HCT116 (cell line): ENCODE data around the gene SPACA4.

Experiments
- CTCF ChIP-seq, 3 experiments: fragments of 200-600 bp in 1 of 3; sonication (generic) in 1 of 3; IDR thresholded peaks in 2 of 3; conservative IDR thresholded peaks in 1 of 3; 2 replicates each; pipeline ENCODE4 v1.5.1; 2012 to 2017; ENCODE audit warnings: low read depth in 2 of 3, low read length in 2 of 3, antibody characterized with exemption in 1 of 3, borderline replicate concordance in 1 of 3, control low read depth in 1 of 3, mild to moderate bottlenecking in 1 of 3, mixed read lengths in 1 of 3, mixed run types in 1 of 3, moderate library complexity in 1 of 3; ENCODE audit not compliant: insufficient read depth in 1 of 3
- JUND ChIP-seq: IDR thresholded peaks from 2 replicates; pipeline ENCODE4 v1.6.1; 2012
- POLR2AphosphoS5 ChIP-seq: IDR thresholded peaks from 2 replicates; pipeline ENCODE4 v1.6.1; 2011; ENCODE audit warnings: mild to moderate bottlenecking, low read depth, low read length, moderate library complexity
- SRF ChIP-seq: IDR thresholded peaks from 2 replicates; pipeline ENCODE4 v1.6.1; 2012; ENCODE audit warnings: low read depth
- ZFX ChIP-seq: fragments of 450-650 bp; IDR thresholded peaks from 2 replicates; pipeline ENCODE4 v1.6.1; 2017
- ZNF274 ChIP-seq: fragments of 200-500 bp; sonication (Bioruptor generic); IDR thresholded peaks from 2 replicates; pipeline ENCODE4 v1.6.1; 2014; ENCODE audit warnings: mild to moderate bottlenecking, low read depth, low read length, inconsistent platforms

DNA sequence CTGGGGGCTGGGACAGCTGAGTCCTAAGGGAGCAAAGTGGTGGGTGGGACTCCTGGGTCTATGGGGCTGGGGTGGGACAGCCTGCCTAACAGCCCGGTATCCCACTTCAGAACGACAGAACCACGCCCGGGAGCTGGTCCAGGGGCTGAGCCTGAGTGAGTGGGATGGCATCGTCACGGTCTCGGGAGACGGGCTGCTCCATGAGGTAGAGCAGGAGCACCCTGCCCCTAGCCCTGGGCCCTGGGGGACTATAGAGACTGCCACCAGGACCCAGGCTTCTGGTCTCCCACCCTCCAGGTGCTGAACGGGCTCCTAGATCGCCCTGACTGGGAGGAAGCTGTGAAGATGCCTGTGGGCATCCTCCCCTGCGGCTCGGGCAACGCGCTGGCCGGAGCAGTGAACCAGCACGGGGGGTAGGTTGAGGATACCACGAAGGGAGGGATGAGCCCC, 21.3 kb downstream of the SPACA4 start:
- no peak for TF ChIP-seq CTCF (IDR thresholded peaks at IDR 0.05 in 2 of 3, conservative IDR thresholded peaks at IDR 0.05 in 1 of 3; ENCODE audit: borderline replicate concordance in 1 of 3, insufficient read depth in 1 of 3, low read depth in 2 of 3, low read length in 2 of 3)
- TF ChIP-seq POLR2AphosphoS5 = 0 out of 2 replicates have a peak, but pooled peaks have one; percentile 27
- TF ChIP-seq ZNF274 = no peak
- no peak for TF ChIP-seq SRF
- no peak for TF ChIP-seq JUND
- TF ChIP-seq ZFX = no peak
